ENCODE data around the gene CELSR2. TPM values are rescaled to one million over a fixed set of nuclear protein-coding genes. Genes with fewer than 3 reads are reported as not detected.

The CELSR2 gene
- total RNA-seq, 6 experiments from 2014 or later = 1.2 to 1.7 (median 1.4) TPM

GRCh38 chr1:109290998-109291397 lies 41.7 kb downstream of the CELSR2 start:
- Mint-ChIP-seq H3K4me1 (ENCODE audit: low read depth) (peaks cover 7% of the 10 kb centered on the region), H3K36me3 (ENCODE audit: low read depth) (no peaks in the 10 kb centered on the region), H3K4me3 (no peak overlapping the region), H3K9me3 (no peaks in the 10 kb centered on the region), H3K27me3 (ENCODE audit: insufficient read depth) (peaks cover 4% of the 10 kb centered on the region), H3K27ac (no peak overlapping the region; the same call in 1 of the 2 replicates)
- DNase-seq = no peak
- TF ChIP-seq CTCF (IDR thresholded peaks at IDR 0.05) = no peak

- no peak for DNase-seq
- no peak overlapping the region for H3K27ac Mint-ChIP-seq
- peaks cover 7% of the 10 kb centered on the region for H3K4me1 Mint-ChIP-seq (ENCODE audit: low read depth)
- H3K9me3 Mint-ChIP-seq = no peaks in the 10 kb centered on the region
- H3K36me3 Mint-ChIP-seq (ENCODE audit: low read depth) = no peaks in the 10 kb centered on the region
- no peak overlapping the region for H3K4me3 Mint-ChIP-seq
- no peak for TF ChIP-seq CTCF (IDR thresholded peaks at IDR 0.05)
- peaks cover 4% of the 10 kb centered on the region for H3K27me3 Mint-ChIP-seq (ENCODE audit: insufficient read depth)
Measured at GRCh38 chr1:109292364-109292763, 43.0 kb downstream of the CELSR2 start.

GRCh38 chr1:109293026-109293425 lies 43.7 kb downstream of the CELSR2 start:
- peaks cover 10% of the 10 kb centered on the region for H3K4me1 Mint-ChIP-seq (ENCODE audit: low read depth)
- no peak for DNase-seq
- no peaks in the 10 kb centered on the region for H3K9me3 Mint-ChIP-seq
- peaks cover 3% of the 10 kb centered on the region for H3K27me3 Mint-ChIP-seq (ENCODE audit: insufficient read depth)
- no peak overlapping the region for H3K27ac Mint-ChIP-seq
- no peaks in the 10 kb centered on the region for H3K36me3 Mint-ChIP-seq (ENCODE audit: low read depth)
- no peak for TF ChIP-seq CTCF (IDR thresholded peaks at IDR 0.05)
- H3K4me3 Mint-ChIP-seq = no peak overlapping the region

- no peaks in the 10 kb centered on the region; the same call in 1 of the 2 replicates for H3K27me3 Mint-ChIP-seq (ENCODE audit: insufficient read depth)
- H3K36me3 Mint-ChIP-seq (ENCODE audit: low read depth) = no peaks in the 10 kb centered on the region
- TF ChIP-seq CTCF (IDR thresholded peaks at IDR 0.05) = no peak
- H3K9me3 Mint-ChIP-seq = no peaks in the 10 kb centered on the region
- no peak overlapping the region for H3K27ac Mint-ChIP-seq
- no peak for DNase-seq
- peaks cover 24% of the 10 kb centered on the region for H3K4me1 Mint-ChIP-seq (ENCODE audit: low read depth)
- H3K4me3 Mint-ChIP-seq = no peak overlapping the region
Measured at GRCh38 chr1:109294481-109294880, 45.1 kb downstream of the CELSR2 start.

- Mint-ChIP-seq H3K36me3 (ENCODE audit: low read depth) (no peaks in the 10 kb centered on the region), H3K9me3 (no peaks in the 10 kb centered on the region), H3K4me1 (ENCODE audit: low read depth) (peaks cover 29% of the 10 kb centered on the region), H3K4me3 (no peak overlapping the region), H3K27me3 (ENCODE audit: insufficient read depth) (peaks cover 2% of the 10 kb centered on the region), H3K27ac (no peak overlapping the region)
- no peak for DNase-seq
- peak; percentile 17; the same call in 1 of the 2 replicates for TF ChIP-seq CTCF (IDR thresholded peaks at IDR 0.05)
Measured at GRCh38 chr1:109295712-109296415, 46.5 kb downstream of the CELSR2 start.

Measured in HFFc6 (cell line).